Prostate gland (tissue), 2 donors: Measurements from ENCODE around the gene AS3MT. TPM values are rescaled to one million over a fixed set of nuclear protein-coding genes. Genes with fewer than 3 reads are reported as not detected.
"Not testable (repeated sequence)": the region's sequence is repeated elsewhere in the genome, so short reads cannot be mapped to it uniquely, and the experiment has no call there.

ENCODE experiments used
- DNase-seq: peaks from one replicate; pipeline ENCODE4 v3.0.0-alpha.2; 2019; ENCODE audit warnings: low spot score
- H3K27ac ChIP-seq, 2 donors: fragments of 200-600 bp; sonication (generic); 2 replicates each; pipeline ENCODE4 v1.5.1; 2017 to 2019
- H3K27me3 ChIP-seq: fragments of 200-600 bp; sonication (generic); replicated peaks from 2 replicates; pipeline ENCODE4 v1.5.1; 2019; ENCODE audit not compliant: insufficient read depth
- H3K36me3 ChIP-seq, 2 donors: fragments of 200-600 bp; sonication (generic); 1 replicate in 1 of 2; 2 replicates in 1 of 2; pipeline versions ENCODE4 v1.5.1 to v1.8.1; 2017 to 2019
- H3K4me1 ChIP-seq: fragments of 200-600 bp; sonication (generic); replicated peaks from 2 replicates; pipeline ENCODE4 v1.5.1; 2019
- H3K4me3 ChIP-seq, 2 donors: fragments of 200-600 bp; sonication (generic); 2 replicates each; pipeline ENCODE4 v1.5.1; 2017 to 2019
- H3K9me3 ChIP-seq: fragments of 200-600 bp; sonication (generic); 2 replicates; pipeline ENCODE4 v1.5.1; 2017
- POLR2A ChIP-seq: fragments of 450-650 bp; IDR thresholded peaks from one replicate; pipeline ENCODE4 v1.6.1; 2016; ENCODE audit warnings: antibody characterized with exemption, mild to moderate bottlenecking
- POLR2AphosphoS5 ChIP-seq: sonication (generic); formaldehyde crosslinking; IDR thresholded peaks from one replicate; pipeline ENCODE4 v1.6.1; 2017; ENCODE audit warnings: antibody characterized with exemption
- WGBS: methylation state at CpG from one replicate; pipeline ENCODE4 v1.1.5; 2018; 5-methylcytosine and 5-hydroxymethylcytosine counted together
- intact Hi-C: fragments of 100-400 bp; cut with DNase I; formaldehyde crosslinking; loops from one replicate; pipeline ENCODE4 v1.14.2; 2022
- total RNA-seq, 2 donors: library from RNA; depleted of rRNA; stranded (reverse); fragments of >200 nt; gene quantifications; one replicate each; pipeline ENCODE4 v1.1.0, GENCODE V29; 2016
- TF ChIP-seq, protein P1 (sequence below), 4 experiments: fragments of 200-600 bp in 2 of 4; fragments of 450-650 bp in 2 of 4; sonication (generic) in 2 of 4; IDR thresholded peaks; 1 replicate in 3 of 4; 2 replicates in 1 of 4; pipeline ENCODE4 v1.5.1; 2016 to 2019; ENCODE audit warnings: antibody characterized with exemption in 4 of 4, mild to moderate bottlenecking in 2 of 4, moderate library complexity in 2 of 4

The AS3MT gene
- total RNA-seq: 10 to 100 TPM in 1 of 2 donors, 1 to 10 TPM in 1; 8.4 to 17.4 TPM

DNA sequence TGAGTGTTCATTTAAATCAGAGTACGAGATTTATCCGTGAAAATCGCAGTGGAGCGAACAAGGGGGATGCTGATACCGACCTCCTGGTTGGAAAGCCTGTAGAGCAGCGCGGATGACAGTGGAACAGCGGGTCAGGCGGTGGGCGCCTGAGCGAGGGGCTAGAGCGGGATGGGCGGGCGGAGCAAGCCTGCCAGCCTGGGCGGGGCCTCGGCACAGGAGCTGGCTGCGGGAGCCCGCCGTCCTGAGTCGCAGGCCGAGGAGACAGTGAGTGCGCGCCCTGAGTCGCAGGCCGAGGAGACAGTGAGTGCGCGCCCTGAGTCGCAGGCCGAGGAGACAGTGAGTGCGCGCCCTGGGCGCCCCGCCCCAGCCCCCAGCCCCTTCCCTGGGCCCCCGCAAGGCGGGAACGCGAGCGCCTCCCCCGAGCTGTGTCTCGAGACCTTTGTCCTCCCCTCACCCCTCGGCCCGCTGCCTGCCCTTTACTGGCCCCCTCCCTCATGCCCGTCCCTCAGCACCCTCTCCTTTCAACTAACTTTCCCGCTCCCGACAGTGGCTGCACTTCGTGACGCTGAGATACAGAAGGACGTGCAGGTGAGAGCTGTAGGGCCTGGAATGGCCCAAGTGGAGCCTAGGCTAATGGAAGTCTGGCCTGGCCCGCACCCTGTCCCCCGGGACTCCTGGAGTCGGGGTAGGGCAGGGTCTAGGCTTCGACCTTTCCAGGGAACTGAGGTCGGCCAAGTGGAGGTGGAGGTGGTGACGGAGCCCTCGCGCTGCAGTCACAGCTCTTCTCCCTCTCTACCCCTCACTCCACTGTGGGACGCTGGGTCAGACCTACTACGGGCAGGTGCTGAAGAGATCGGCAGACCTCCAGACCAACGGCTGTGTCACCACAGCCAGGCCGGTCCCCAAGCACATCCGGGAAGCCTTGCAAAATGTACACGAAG, at the start of gene AS3MT:
AS3MT (plus strand) TSS at position 213 of the 941 bp plus-strand sequence; CDS start at position 336, 123 bp downstream.
- intact Hi-C loops: no loop called here

GRCh38 chr10:102820008-102820407, 49.3 kb upstream of the AS3MT start:
- not testable (repeated sequence) for H3K4me1 ChIP-seq, H3K27ac ChIP-seq

More for the DNA sequence above, at the start of gene AS3MT:
- H3K27me3 ChIP-seq: no peaks in the 10 kb centered on the region
- H3K36me3 ChIP-seq: no peaks in the 10 kb centered on the region
- WGBS: 3% methylated on average over 42 of the region's 63 CpGs
- peak; percentile 16 for TF ChIP-seq POLR2A
- TF ChIP-seq, protein P1, sequence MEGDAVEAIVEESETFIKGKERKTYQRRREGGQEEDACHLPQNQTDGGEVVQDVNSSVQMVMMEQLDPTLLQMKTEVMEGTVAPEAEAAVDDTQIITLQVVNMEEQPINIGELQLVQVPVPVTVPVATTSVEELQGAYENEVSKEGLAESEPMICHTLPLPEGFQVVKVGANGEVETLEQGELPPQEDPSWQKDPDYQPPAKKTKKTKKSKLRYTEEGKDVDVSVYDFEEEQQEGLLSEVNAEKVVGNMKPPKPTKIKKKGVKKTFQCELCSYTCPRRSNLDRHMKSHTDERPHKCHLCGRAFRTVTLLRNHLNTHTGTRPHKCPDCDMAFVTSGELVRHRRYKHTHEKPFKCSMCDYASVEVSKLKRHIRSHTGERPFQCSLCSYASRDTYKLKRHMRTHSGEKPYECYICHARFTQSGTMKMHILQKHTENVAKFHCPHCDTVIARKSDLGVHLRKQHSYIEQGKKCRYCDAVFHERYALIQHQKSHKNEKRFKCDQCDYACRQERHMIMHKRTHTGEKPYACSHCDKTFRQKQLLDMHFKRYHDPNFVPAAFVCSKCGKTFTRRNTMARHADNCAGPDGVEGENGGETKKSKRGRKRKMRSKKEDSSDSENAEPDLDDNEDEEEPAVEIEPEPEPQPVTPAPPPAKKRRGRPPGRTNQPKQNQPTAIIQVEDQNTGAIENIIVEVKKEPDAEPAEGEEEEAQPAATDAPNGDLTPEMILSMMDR (IDR thresholded peaks at IDR 0.05): no peak
- TF ChIP-seq POLR2AphosphoS5: no peak
- peak within 1 kb of the TSS; percentile 34 to 59 for H3K27ac ChIP-seq
- peak within 1 kb of the TSS; percentile 43 to 47 for H3K4me3 ChIP-seq
- H3K9me3 ChIP-seq: no peaks in the 10 kb centered on the region
- no peaks in the 10 kb centered on the region for H3K4me1 ChIP-seq
- DNase-seq: peak; percentile 24

DNA sequence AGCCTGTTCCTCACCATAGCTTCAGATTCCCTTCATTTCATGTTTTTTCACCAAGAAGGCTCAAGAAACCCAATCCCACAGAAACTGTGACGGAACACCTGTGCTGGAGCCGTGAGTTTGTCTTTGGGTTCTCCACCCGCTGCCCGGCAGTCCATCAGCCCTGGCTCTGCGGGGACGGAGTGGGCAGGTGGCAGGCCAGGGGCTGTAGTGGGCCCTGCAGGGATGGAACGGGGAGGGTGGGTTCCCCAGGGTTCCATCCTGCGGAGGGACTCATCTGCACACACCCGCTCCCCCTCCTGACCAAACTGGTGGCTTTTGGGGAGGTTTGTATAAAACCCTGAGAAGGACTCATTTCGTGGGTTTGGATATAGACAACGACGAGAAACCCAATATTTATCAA, 47.0 kb upstream of the AS3MT start:
- H3K27me3 ChIP-seq: no peaks in the 10 kb centered on the region
- intact Hi-C loops: no loop called here
- no peak overlapping the region for H3K4me3 ChIP-seq
- DNase-seq: no peak
- no peaks in the 10 kb centered on the region for H3K9me3 ChIP-seq
- no peak overlapping the region for H3K27ac ChIP-seq
- TF ChIP-seq, protein P1 (IDR thresholded peaks at IDR 0.05): no peak
- TF ChIP-seq POLR2A (no peak), POLR2AphosphoS5 (no peak)
- no peaks in the 10 kb centered on the region for H3K4me1 ChIP-seq
- WGBS: 91% methylated on average over 12 of the region's 12 CpGs
- H3K36me3 ChIP-seq: no peaks in the 10 kb centered on the region

More at GRCh38 chr10:102820008-102820407, 49.3 kb upstream of the AS3MT start:
- DNase-seq, H3K9me3 ChIP-seq, H3K27me3 ChIP-seq, H3K36me3 ChIP-seq, H3K4me3 ChIP-seq, intact Hi-C loops: not testable (repeated sequence)
- 92% methylated on average over 5 of the region's 5 CpGs for WGBS

- Histone ChIP-seq H3K36me3 (no peaks in the 10 kb centered on the region), H3K4me1 (no peaks in the 10 kb centered on the region), H3K27ac (no peak overlapping the region), H3K9me3 (no peaks in the 10 kb centered on the region), H3K4me3 (no peak overlapping the region), H3K27me3 (no peaks in the 10 kb centered on the region)
- no peak for TF ChIP-seq POLR2AphosphoS5
- TF ChIP-seq POLR2A: no peak
- TF ChIP-seq, protein P1 (IDR thresholded peaks at IDR 0.05): no peak
- WGBS: 94% methylated on average over 4 of the region's 4 CpGs
- no peak for DNase-seq
- intact Hi-C loops: no loop called here
These were observed 44.6 kb upstream of the AS3MT start for GRCh38 chr10:102824664-102825063.

DNA sequence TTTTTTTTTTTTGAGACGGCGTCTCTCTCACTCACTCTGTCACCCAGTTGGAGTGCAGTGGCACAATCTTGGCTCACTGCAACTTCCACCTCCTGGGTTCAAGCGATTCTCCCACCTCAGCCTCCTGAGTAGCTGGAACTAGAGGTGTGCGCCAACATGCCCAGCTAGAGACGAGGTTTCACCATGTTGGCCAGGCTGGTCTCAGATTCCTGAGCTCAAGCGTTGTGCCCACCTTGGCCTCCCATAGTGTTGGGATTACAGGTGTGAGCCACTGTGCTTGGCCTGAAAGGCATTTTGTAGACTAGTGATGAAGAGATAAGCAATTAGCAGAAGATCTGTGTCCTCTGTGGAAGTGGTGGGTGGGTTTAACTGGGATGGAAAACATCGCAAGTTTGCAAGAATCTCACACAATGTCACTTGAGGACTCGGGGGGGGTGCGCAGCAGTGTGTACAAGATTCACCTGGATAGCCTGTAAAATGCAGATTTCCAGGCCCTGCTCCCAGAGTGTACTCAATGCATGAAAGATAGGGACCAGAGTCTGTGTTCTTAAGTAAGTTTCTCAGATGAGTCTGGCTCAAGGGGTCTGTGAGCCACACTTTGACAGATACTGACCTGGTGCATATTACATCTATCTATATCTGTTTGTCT, 43.0 kb upstream of the AS3MT start:
- Histone ChIP-seq H3K4me3 (no peak overlapping the region), H3K27me3 (no peaks in the 10 kb centered on the region), H3K4me1 (no peaks in the 10 kb centered on the region), H3K27ac (no peak overlapping the region), H3K9me3 (no peaks in the 10 kb centered on the region), H3K36me3 (no peaks in the 10 kb centered on the region)
- WGBS: 87% methylated on average over 9 of the region's 9 CpGs
- no peak for DNase-seq
- intact Hi-C loops: no loop called here
- TF ChIP-seq POLR2A (no peak), POLR2AphosphoS5 (no peak)
- TF ChIP-seq, protein P1 (IDR thresholded peaks at IDR 0.05): no peak
